Ishikawa (cell line): ENCODE measurements around the gene NPTXR.

Source experiments
- CEBPB ChIP-seq: IDR thresholded peaks from 2 replicates; pipeline ENCODE4 v1.6.1; 2012
- CREB1 ChIP-seq: IDR thresholded peaks from 2 replicates; pipeline ENCODE4 v1.6.1; 2012; ENCODE audit warnings: low read depth
- EGR1 ChIP-seq: IDR thresholded peaks from 2 replicates; pipeline ENCODE4 v1.6.1; 2012
- EP300 ChIP-seq: IDR thresholded peaks from 2 replicates; pipeline ENCODE4 v1.6.1; 2012; ENCODE audit warnings: borderline replicate concordance
- FOXM1 ChIP-seq: IDR thresholded peaks from 2 replicates; pipeline ENCODE4 v1.6.1; 2012; ENCODE audit warnings: low read depth, borderline replicate concordance
- NFIC ChIP-seq: IDR thresholded peaks from 2 replicates; pipeline ENCODE4 v1.6.1; 2012
- RAD21 ChIP-seq: IDR thresholded peaks from 2 replicates; pipeline ENCODE4 v1.6.1; 2012; ENCODE audit warnings: low read depth
- REST ChIP-seq: IDR thresholded peaks from 2 replicates; pipeline ENCODE4 v1.6.1; 2012; ENCODE audit warnings: low read depth, mild to moderate bottlenecking
- TAF1 ChIP-seq: IDR thresholded peaks from 2 replicates; pipeline ENCODE4 v1.6.1; 2012; ENCODE audit warnings: low read depth, mild to moderate bottlenecking
- TCF12 ChIP-seq: IDR thresholded peaks from 2 replicates; pipeline ENCODE4 v1.6.1; 2012; ENCODE audit warnings: low read depth
- TEAD4 ChIP-seq: IDR thresholded peaks from 2 replicates; pipeline ENCODE4 v1.6.1; 2012
- YY1 ChIP-seq: IDR thresholded peaks from 2 replicates; pipeline ENCODE4 v1.6.1; 2012; ENCODE audit warnings: low read depth
- ZBTB7A ChIP-seq: IDR thresholded peaks from 2 replicates; pipeline ENCODE4 v1.6.1; 2012; ENCODE audit warnings: low read depth
- TF ChIP-seq, protein P1 (sequence below): IDR thresholded peaks from 2 replicates; pipeline ENCODE4 v1.6.1; 2012
- TF ChIP-seq, protein P2 (sequence below): IDR thresholded peaks from 2 replicates; pipeline ENCODE4 v1.6.1; 2012

NPTXR gene

GRCh38 chr22:38820020-38820419, 23.8 kb downstream of the NPTXR start:
- TF ChIP-seq EP300 (no peak), CREB1 (no peak), FOXM1 (no peak), EGR1 (no peak), NFIC (no peak), TAF1 (no peak), YY1 (no peak), REST (no peak), RAD21 (no peak), CEBPB (no peak), ZBTB7A (no peak), TEAD4 (no peak), TCF12 (no peak)
- TF ChIP-seq, protein P1, sequence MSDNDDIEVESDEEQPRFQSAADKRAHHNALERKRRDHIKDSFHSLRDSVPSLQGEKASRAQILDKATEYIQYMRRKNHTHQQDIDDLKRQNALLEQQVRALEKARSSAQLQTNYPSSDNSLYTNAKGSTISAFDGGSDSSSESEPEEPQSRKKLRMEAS: no peak
- TF ChIP-seq, protein P2, sequence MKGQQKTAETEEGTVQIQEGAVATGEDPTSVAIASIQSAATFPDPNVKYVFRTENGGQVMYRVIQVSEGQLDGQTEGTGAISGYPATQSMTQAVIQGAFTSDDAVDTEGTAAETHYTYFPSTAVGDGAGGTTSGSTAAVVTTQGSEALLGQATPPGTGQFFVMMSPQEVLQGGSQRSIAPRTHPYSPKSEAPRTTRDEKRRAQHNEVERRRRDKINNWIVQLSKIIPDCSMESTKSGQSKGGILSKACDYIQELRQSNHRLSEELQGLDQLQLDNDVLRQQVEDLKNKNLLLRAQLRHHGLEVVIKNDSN: no peak

DNA sequence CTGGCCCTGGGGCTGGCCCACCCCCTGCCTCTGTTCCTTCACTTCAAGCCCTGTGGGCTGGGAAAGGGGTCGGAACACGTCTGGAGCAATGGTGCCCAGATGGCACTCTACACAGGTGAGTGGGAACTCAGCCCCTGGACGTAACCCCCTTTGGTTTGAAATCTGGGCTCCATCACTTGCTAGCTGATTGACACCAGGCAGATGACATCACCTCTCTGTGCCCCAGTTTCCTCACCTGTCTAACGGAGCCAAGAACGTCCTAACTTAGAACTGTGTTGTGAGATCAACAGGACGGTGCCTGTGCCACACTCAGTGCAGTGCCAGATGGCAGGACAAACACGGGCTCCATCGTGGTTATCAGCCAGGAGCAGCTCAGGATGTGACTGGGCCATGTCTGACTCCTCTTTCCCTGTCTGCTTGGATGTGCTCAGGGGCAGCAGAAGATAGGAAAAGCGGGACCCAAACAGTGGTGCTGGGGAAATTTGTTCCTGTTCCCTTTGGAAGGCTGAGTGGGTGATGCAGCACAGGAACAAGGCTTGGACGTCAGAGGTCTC, 24.4 kb downstream of the NPTXR start:
- TF ChIP-seq TAF1: no peak

- TF ChIP-seq CREB1: no peak
- no peak for TF ChIP-seq YY1
- TF ChIP-seq, protein P1: no peak
- TF ChIP-seq FOXM1: no peak
- TF ChIP-seq TAF1: no peak
- no peak for TF ChIP-seq RAD21
- no peak for TF ChIP-seq NFIC
- no peak for TF ChIP-seq ZBTB7A
Observed at GRCh38 chr22:38817196-38817595, 26.6 kb downstream of the NPTXR start.

DNA sequence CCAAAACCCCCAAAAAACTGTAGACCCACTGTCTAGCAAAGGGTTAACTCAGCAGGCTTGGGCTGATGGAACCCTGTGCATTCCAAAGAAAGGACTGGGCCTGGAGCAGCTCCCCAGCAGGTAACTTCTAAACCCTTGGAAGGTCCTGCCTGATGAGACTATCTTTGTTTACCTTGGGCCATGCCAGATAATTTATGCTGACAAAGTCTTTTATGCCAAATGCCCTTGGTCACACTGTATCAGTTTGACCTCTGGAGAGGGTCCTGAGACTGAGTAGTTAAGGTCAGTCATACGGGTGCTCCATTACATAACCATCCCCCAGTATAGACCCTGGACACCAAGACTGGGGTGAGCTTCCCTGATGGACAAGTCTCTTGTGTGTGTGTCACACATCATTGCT, 28.0 kb downstream of the NPTXR start:
- TF ChIP-seq ZBTB7A: no peak
- no peak for TF ChIP-seq REST
- no peak for TF ChIP-seq CREB1
- TF ChIP-seq NFIC: no peak
- no peak for TF ChIP-seq TEAD4
- no peak for TF ChIP-seq CEBPB
- no peak for TF ChIP-seq RAD21
- TF ChIP-seq FOXM1: no peak
- no peak for TF ChIP-seq TAF1
- TF ChIP-seq EGR1: no peak
- no peak for TF ChIP-seq YY1
- TF ChIP-seq TCF12: no peak
- TF ChIP-seq, protein P1: no peak
- TF ChIP-seq, protein P2: no peak
- no peak for TF ChIP-seq EP300

GRCh38 chr22:38811241-38811640, 32.6 kb downstream of the NPTXR start:
- TF ChIP-seq TCF12 (no peak), ZBTB7A (no peak), RAD21 (no peak), TEAD4 (no peak), NFIC (no peak), TAF1 (no peak), FOXM1 (no peak), EGR1 (no peak), CREB1 (no peak), CEBPB (no peak), YY1 (no peak), REST (no peak), EP300 (no peak)
- TF ChIP-seq, protein P2: no peak
